ENCODE results near the gene SLC4A9.
"Not testable (repeated sequence)": the region's sequence is repeated elsewhere in the genome, so short reads cannot be mapped to it uniquely, and the experiment has no call there.

The SLC4A9 gene

DNA sequence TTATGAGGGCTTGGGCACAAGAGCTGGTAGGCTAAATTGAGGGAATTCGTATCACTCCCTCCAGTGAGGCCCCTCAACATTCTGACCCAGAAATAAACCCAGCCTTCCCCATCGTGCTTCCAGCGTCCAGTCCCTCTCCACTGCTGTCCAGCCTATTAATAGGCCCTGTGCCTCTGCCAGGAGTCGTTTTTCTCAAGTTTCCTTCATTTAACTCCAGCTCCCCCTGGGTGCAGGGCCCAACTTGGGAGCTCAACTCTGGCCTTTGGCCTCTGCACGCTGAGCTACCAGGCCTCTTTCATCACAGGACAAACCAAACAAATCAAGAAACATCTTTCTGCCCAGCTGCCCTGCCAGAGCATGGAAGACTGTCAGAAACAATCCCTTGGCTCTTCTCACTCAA is 23.6 kb upstream of the SLC4A9 start:
- no peak for FAIRE-seq
- DNase-seq (ENCODE audit: extremely low spot score, insufficient read length, low read depth): no peak

- DNase-seq (ENCODE audit: extremely low spot score, insufficient read length, low read depth): no peak
- no peak for FAIRE-seq
Measured at GRCh38 chr5:140337880-140338279, 22.1 kb upstream of the SLC4A9 start.

DNA sequence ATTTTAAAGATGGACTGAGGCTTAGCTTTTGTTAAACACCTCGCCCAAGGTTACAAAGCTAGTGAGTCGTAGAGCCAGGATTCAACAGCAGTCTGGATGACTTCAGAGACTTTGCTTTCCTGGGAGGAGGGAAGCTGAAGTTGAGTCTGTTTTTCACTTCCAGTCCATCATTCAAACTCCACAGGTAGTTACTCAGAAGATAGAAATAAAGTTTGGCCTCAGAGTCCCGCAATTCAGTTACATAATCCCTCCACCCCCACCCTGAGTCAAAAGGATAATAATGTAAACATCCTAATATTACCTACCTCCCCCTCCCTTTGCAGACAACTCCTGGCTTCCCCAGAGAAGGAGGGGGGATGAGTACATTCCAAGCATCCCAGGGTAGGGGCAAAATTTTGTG is 21.7 kb upstream of the SLC4A9 start:
- FAIRE-seq (no peak), DNase-seq (ENCODE audit: extremely low spot score, insufficient read length, low read depth) (no peak)

DNA sequence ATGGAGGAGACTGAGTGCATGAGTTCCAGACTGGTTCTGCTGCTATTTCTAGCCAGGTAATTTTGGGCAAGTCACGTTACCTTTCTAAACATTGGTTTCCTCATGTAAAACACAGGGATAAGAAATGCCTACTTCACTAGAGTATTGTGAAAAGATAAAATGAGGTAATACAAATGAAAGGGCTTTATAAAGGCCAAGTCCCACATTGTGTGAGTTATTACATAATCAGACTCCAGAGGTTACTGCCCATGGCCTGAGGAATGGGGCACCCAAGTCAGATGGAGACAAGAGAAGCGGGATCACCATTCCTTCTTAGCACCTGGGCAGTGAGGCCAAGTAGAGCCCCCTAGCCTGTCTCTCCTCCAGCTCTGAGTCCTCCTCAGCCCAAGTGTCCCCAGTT is 21.1 kb upstream of the SLC4A9 start:
- FAIRE-seq (no peak), DNase-seq (ENCODE audit: extremely low spot score, insufficient read length, low read depth) (no peak)

- DNase-seq (ENCODE audit: extremely low spot score, insufficient read length, low read depth): no peak
- FAIRE-seq: no peak
Measured at GRCh38 chr5:140339636-140340035, 20.4 kb upstream of the SLC4A9 start.

DNA sequence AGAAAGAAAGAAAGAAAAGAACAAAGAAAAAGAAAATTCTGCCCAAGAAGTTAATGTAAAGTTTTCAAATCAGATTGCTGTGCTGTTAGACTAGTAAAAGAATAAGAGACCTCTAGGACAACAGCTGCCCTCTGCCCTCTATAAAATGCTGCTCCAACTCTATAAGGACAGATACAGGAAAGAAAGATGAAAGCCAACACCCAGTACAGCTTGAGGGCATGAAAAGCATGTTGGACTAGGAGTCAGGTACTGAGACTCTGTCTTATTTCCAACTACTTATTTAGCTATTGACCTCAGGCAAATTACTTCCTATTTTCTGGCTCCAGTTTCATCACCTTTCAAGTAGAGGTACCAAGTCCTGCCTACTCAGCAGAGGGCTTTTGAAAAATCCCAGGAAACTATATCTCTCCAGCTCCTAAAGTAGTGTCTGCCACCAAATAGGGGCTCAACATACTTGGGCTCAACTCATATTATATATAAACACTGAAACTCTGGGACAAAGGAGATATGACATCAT is 19.3 kb upstream of the SLC4A9 start:
- FAIRE-seq: peak; percentile 63
- DNase-seq (ENCODE audit: extremely low spot score, insufficient read length, low read depth): no peak

- FAIRE-seq (no peak), DNase-seq (ENCODE audit: extremely low spot score, insufficient read length, low read depth) (no peak)
Measured at GRCh38 chr5:140341591-140341990, 18.4 kb upstream of the SLC4A9 start.

GRCh38 chr5:140342287-140342686 is 17.7 kb upstream of the SLC4A9 start:
- peak; percentile 75 for FAIRE-seq

GRCh38 chr5:140342896-140343295 is 17.1 kb upstream of the SLC4A9 start:
- FAIRE-seq (no peak), DNase-seq (ENCODE audit: extremely low spot score, insufficient read length, low read depth) (no peak)

More at GRCh38 chr5:140342287-140342686, 17.7 kb upstream of the SLC4A9 start:
- peak; percentile 25 for DNase-seq (ENCODE audit: extremely low spot score, insufficient read length, low read depth)

- not testable (repeated sequence) for FAIRE-seq; DNase-seq (ENCODE audit: extremely low spot score, insufficient read length, low read depth)
Measured at GRCh38 chr5:140343849-140344248, 16.1 kb upstream of the SLC4A9 start.

GRCh38 chr5:140344683-140345423 is 15.1 kb upstream of the SLC4A9 start:
- DNase-seq (ENCODE audit: extremely low spot score, insufficient read length, low read depth) (no peak), FAIRE-seq (no peak)

DNA sequence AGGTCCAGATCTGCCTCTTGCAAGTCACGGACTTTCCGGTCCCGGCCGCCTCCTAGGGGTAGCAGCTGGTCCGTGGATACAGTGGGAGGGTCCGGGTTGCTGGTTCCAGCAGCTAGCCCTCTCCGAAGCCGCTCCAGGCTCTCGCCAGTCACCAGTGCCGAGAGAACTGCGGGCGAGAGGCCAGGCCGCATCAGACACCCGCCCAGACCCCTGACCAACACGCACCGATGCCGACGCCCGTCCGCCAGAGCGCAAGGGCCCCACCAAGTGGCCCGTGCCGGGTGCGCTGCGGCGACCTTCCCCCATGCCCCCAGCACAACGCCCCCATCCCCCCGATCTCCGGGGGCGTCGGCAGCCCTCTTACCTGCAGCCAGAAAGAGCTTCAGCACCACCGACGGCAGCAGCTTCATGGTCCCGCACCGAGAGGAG is 14.1 kb upstream of the SLC4A9 start:
- DNase-seq (ENCODE audit: extremely low spot score, insufficient read length, low read depth): no peak
- FAIRE-seq: no peak

DNA sequence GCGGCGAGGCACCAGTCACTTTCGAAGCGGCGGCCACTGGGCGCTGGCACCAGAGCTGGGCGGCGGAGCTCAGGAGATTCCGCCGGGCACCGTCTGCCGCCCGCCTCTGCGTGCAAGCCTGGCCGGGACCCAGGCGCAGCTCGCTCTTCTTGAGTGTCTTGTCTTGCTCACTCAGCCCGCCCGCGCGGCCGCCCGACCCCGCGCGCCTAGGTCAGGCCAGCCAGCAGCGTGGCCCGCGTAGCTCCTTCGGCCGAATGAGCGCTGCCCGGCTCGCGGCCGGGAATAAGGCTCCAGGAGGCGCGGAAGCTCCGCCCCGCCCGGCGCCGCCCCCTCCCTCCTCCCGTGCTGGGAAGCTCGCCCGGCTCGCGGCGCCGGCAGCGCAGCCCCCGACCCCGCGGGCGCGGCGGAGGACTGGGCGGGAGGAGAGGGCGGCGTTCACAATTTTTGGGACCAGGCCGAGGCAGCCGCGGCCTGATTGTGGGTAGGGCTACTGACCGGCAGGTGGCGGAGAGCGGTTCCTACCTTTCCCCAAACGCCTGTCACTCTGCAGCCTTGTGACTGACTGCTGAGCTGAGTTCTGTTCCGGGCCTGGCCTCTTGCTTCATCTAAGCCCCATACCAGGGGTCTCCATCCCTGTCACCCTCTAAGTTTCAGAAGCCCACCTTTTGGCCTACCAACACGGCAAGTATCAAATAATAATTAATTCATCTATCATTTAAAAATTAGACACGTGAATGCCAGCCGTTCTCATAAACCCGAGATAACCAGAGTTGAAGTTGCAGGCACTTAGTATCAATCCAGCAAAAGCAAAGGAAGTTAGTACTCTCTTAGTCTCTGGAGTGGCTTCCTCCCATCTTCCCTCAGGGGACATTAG is 13.4 kb upstream of the SLC4A9 start, which contains the start of gene HBEGF:
Gene HBEGF (minus strand): TSS at position 256 of the 874 bp plus-strand sequence. CDS start 275 bp downstream, outside the sequence.
- peak; percentile 69 for FAIRE-seq

DNA sequence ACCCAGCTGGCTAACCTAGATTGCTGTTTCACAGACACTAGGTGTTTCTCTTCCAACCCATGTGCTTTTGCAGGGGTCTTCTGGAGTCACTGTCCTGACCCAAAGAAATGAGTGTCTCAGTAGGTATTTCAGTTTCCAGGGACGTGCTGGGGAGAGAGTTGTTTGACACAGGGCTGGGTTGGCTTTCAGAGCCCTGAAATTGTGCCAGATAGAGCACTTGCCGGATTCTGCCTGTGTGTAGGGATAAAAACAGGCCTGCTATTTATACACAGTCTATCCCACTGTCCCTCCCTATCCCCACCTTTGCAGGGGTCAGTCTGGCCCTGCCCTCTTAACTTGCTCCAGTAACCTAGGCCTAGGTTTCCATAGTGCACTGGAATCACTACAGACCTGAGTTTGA is 12.6 kb upstream of the SLC4A9 start:
- FAIRE-seq (no peak), DNase-seq (ENCODE audit: extremely low spot score, insufficient read length, low read depth) (no peak)

More for the DNA sequence above, 13.4 kb upstream of the SLC4A9 start, which contains the start of gene HBEGF:
- DNase-seq (ENCODE audit: extremely low spot score, insufficient read length, low read depth): peak; percentile 63

- no peak for FAIRE-seq
Measured at GRCh38 chr5:140348104-140348503, 11.9 kb upstream of the SLC4A9 start.

GRCh38 chr5:140349244-140349643 is 10.8 kb upstream of the SLC4A9 start:
- no peak for FAIRE-seq
- DNase-seq (ENCODE audit: extremely low spot score, insufficient read length, low read depth): no peak

More at GRCh38 chr5:140348104-140348503, 11.9 kb upstream of the SLC4A9 start:
- no peak for DNase-seq (ENCODE audit: extremely low spot score, insufficient read length, low read depth)

- FAIRE-seq (peak; percentile 84), DNase-seq (ENCODE audit: extremely low spot score, insufficient read length, low read depth) (peak; percentile 45)
Measured at GRCh38 chr5:140351609-140352334, 8.2 kb upstream of the SLC4A9 start.

GRCh38 chr5:140355546-140355945 is 4.4 kb upstream of the SLC4A9 start:
- DNase-seq (ENCODE audit: extremely low spot score, insufficient read length, low read depth) (no peak), FAIRE-seq (no peak)

GRCh38 chr5:140356853-140357725 is 2.9 kb upstream of the SLC4A9 start:
- DNase-seq (ENCODE audit: extremely low spot score, insufficient read length, low read depth) (no peak), FAIRE-seq (peak; percentile 59)

All from GM18507 (cell line).